ENCODE measurements around the gene XXYLT1. TPM values are rescaled to one million over a fixed set of nuclear protein-coding genes. Genes with fewer than 3 reads are reported as not detected.

The XXYLT1 gene
- total and polyA plus RNA-seq, 2 of the 4 experiments (the other 2 are of a cell fraction) = 14.7 to 18.1 TPM

GRCh38 chr3:195245531-195245951 lies 25.4 kb downstream of the XXYLT1 start:
- ChIA-PET POLR2A (ENCODE audit: unreplicated experiment) (no interaction called here), CTCF (no interaction called here)
- H3K18ac ChIP-seq (ENCODE audit: low read depth, low read length) = no peak overlapping the region
- WGBS, 2 experiments (ENCODE audit: extremely low coverage in 2 of 2, insufficient read length in 1 of 2) = 100% methylated on average over 1 of the region's 16 CpGs; no CpG with 5 or more reads in 1 of the 2 experiments
- in situ Hi-C loops (cut with MboI; ENCODE audit: low sequenced_read_pairs) (no loop called here), dilution Hi-C loops (cut with HindIII; ENCODE audit: low sequenced_read_pairs, unreplicated experiment) (no loop called here), intact Hi-C loops (cut with micrococcal nuclease) (no loop called here)
- H2AK9ac ChIP-seq (replicated peaks; ENCODE audit: low read depth, low read length, poor library complexity) = no peak overlapping the region
- no peak overlapping the region for H3K4ac ChIP-seq (ENCODE audit: low read depth, low read length)
- TF ChIP-seq, protein P1, sequence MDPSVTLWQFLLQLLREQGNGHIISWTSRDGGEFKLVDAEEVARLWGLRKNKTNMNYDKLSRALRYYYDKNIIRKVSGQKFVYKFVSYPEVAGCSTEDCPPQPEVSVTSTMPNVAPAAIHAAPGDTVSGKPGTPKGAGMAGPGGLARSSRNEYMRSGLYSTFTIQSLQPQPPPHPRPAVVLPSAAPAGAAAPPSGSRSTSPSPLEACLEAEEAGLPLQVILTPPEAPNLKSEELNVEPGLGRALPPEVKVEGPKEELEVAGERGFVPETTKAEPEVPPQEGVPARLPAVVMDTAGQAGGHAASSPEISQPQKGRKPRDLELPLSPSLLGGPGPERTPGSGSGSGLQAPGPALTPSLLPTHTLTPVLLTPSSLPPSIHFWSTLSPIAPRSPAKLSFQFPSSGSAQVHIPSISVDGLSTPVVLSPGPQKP (IDR thresholded peaks at IDR 0.05; ENCODE audit: borderline replicate concordance, low read depth, low read length) = no peak
- TF ChIP-seq CEBPB (IDR thresholded peaks at IDR 0.05; ENCODE audit: low read depth, low read length) (no peak), MAZ (IDR thresholded peaks at IDR 0.05; ENCODE audit: borderline replicate concordance, low read depth, low read length) (no peak), FOS (IDR thresholded peaks at IDR 0.05; ENCODE audit: low read depth, low read length) (no peak), MAFK (IDR thresholded peaks at IDR 0.05; ENCODE audit: low read depth, low read length) (no peak), POLR2A (IDR thresholded peaks at IDR 0.05; ENCODE audit: low read depth, low read length) (no peak), RAD21 (IDR thresholded peaks at IDR 0.05; ENCODE audit: low read length) (no peak)
- TF ChIP-seq, protein P2, sequence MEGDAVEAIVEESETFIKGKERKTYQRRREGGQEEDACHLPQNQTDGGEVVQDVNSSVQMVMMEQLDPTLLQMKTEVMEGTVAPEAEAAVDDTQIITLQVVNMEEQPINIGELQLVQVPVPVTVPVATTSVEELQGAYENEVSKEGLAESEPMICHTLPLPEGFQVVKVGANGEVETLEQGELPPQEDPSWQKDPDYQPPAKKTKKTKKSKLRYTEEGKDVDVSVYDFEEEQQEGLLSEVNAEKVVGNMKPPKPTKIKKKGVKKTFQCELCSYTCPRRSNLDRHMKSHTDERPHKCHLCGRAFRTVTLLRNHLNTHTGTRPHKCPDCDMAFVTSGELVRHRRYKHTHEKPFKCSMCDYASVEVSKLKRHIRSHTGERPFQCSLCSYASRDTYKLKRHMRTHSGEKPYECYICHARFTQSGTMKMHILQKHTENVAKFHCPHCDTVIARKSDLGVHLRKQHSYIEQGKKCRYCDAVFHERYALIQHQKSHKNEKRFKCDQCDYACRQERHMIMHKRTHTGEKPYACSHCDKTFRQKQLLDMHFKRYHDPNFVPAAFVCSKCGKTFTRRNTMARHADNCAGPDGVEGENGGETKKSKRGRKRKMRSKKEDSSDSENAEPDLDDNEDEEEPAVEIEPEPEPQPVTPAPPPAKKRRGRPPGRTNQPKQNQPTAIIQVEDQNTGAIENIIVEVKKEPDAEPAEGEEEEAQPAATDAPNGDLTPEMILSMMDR (conservative IDR thresholded peaks at IDR 0.05; ENCODE audit: low read depth, low read length) = no peak
- H3K79me1 ChIP-seq (ENCODE audit: low read depth in 1 of 2, low read length in 2 of 2) = peaks cover 41 to 45% of the 10 kb centered on the region in 2 experiments
- H4K91ac ChIP-seq (ENCODE audit: insufficient read depth, low read depth, low read length) = no peak overlapping the region
- no peak overlapping the region for H3K9ac ChIP-seq (ENCODE audit: low read depth, low read length)
- 0 out of 2 replicates have a peak, but pooled peaks cover 2% of the 10 kb centered on the region for H3K4me1 ChIP-seq (ENCODE audit: control insufficient read depth, insufficient read depth, low read length)
- no peak overlapping the region for H2BK15ac ChIP-seq (ENCODE audit: low read depth, low read length)
- no peaks in the 10 kb centered on the region for H3K27me3 ChIP-seq (ENCODE audit: control insufficient read depth, insufficient read depth, low read length)
- H3K27ac ChIP-seq (ENCODE audit: insufficient read depth, low read length) = no peak overlapping the region
- no peak overlapping the region for H3K4me2 ChIP-seq (ENCODE audit: low read depth, low read length)
- H3K14ac ChIP-seq (replicated peaks; ENCODE audit: low read depth, low read length) = no peak overlapping the region
- no peak overlapping the region for H2BK120ac ChIP-seq (ENCODE audit: low read depth, low read length)
- no peak overlapping the region for H2BK20ac ChIP-seq (ENCODE audit: low read depth, low read length)
- H3K4me3 ChIP-seq (ENCODE audit: insufficient read depth, low read depth, low read length) = no peak overlapping the region
- peaks cover 10% of the 10 kb centered on the region for H4K20me1 ChIP-seq (ENCODE audit: insufficient read depth, low read length)
- H4K8ac ChIP-seq (ENCODE audit: low read depth in 2 of 2, low read length in 2 of 2) = no peak overlapping the region
- no peak overlapping the region for H3K56ac ChIP-seq (ENCODE audit: extremely low read depth, insufficient read depth, low read length)
- H2BK5ac ChIP-seq (ENCODE audit: low read depth, low read length, poor library complexity, severe bottlenecking) = no peak overlapping the region
- H2AFZ ChIP-seq (replicated peaks; ENCODE audit: low read length, poor library complexity) = no peak overlapping the region
- H4K5ac ChIP-seq (ENCODE audit: low read depth, low read length) = no peak overlapping the region
- ATAC-seq (ENCODE audit: low read depth) (no peak), DNase-seq (no peak)
- H3K36me3 ChIP-seq (ENCODE audit: control insufficient read depth, insufficient read depth, low read length) = peaks cover 1% of the 10 kb centered on the region; the same call in 1 of the 2 replicates
- H2AK5ac ChIP-seq (ENCODE audit: low read depth, low read length) = no peak overlapping the region
- no peak overlapping the region for H3K23ac ChIP-seq (ENCODE audit: low read depth, low read length)
- H3K9me1 ChIP-seq (ENCODE audit: insufficient read depth, low read length) = peaks cover 14% of the 10 kb centered on the region
- BruUV-seq (replicated peaks) = no TSS peak
- H3K9me3 ChIP-seq (ENCODE audit: control insufficient read depth, insufficient read depth, low read length) = no peaks in the 10 kb centered on the region

Data from IMR-90 (cell line).